MG63 (cell line): Measurements from ENCODE around the gene VPS13D. TPM values are rescaled to one million over a fixed set of nuclear protein-coding genes. Genes with fewer than 3 reads are reported as not detected.

Experiments
- DNase-seq: peaks from one replicate; pipeline ENCODE4 v3.0.0-alpha.2; 2020
- H3K27me3 ChIP-seq: fragments of 250-450 bp; sonication (Bioruptor Pico); 2 replicates; pipeline ENCODE4 v1.5.1; 2020; ENCODE audit warnings: mild to moderate bottlenecking, moderate library complexity
- H3K36me3 ChIP-seq: fragments of 250-450 bp; sonication (Bioruptor Pico); 2 replicates; pipeline ENCODE4 v1.5.1; 2020; ENCODE audit warnings: mild to moderate bottlenecking, moderate library complexity
- H3K4me3 ChIP-seq: fragments of 250-450 bp; sonication (Bioruptor Pico); 2 replicates; pipeline ENCODE4 v1.5.1; 2020; ENCODE audit warnings: mild to moderate bottlenecking, moderate library complexity
- H3K9me3 ChIP-seq: fragments of 250-450 bp; sonication (Bioruptor Pico); 2 replicates; pipeline ENCODE4 v1.5.1; 2020; ENCODE audit warnings: mild to moderate bottlenecking, moderate library complexity
- total RNA-seq: library from RNA; depleted of rRNA; stranded (reverse); fragments of >200 nt; shearing (Covaris generic); gene quantifications from 2 replicates; pipeline ENCODE4 v1.2.3, GENCODE V29; 2014; ENCODE audit warnings: low replicate concordance

Gene VPS13D
- total RNA-seq, 1 experiment from 2014 or later: 12.1 TPM

DNA sequence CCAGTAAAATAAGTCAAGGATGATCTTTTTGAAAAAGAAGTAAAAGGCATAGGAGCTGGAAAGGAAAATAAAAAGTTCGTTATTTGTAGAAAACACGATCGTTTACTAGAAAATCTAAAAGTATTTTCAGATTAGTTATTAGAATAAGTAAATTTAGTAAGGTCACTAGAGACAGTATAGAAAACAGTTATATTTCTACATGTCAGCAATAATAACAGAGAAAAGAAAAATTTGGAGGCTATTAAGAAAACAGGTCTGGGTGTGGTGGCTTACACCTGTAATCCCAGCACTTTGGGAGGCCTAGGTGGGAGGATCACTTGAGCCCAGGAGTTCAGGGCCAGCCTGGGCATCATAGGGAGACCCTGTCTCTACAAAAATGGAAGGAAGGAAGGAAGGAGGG lies 181.3 kb downstream of the VPS13D start:
- DNase-seq: no peak
- H3K36me3 ChIP-seq: peaks cover 42% of the 10 kb centered on the region
- no peak overlapping the region for H3K4me3 ChIP-seq
- H3K27me3 ChIP-seq: no peaks in the 10 kb centered on the region
- H3K9me3 ChIP-seq: peaks cover 9% of the 10 kb centered on the region

- no peak for DNase-seq
- Histone ChIP-seq H3K36me3 (peaks cover 42% of the 10 kb centered on the region), H3K27me3 (no peaks in the 10 kb centered on the region), H3K9me3 (peaks cover 9% of the 10 kb centered on the region), H3K4me3 (no peak overlapping the region)
Measured at GRCh38 chr1:12411747-12412146, 181.9 kb downstream of the VPS13D start.

DNA sequence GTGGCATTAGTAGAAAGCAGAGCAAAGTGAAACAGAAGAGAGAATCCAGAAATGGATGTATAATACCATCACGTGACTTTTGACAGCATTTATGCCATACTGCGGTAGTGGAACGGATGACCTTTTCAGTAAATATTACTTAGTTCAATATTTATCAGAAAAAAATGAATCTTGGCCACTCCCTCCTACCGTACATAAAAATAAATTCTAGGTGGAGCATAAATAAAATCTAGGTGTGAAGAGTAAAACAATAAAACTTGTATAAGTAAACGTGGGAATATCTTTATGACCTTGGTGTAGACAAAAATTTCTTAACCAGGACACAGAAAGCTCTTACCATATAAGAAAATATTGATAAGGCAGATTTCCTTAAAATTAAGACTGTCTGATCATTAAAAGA lies 182.6 kb downstream of the VPS13D start:
- no peaks in the 10 kb centered on the region for H3K27me3 ChIP-seq
- DNase-seq: no peak
- H3K9me3 ChIP-seq: peaks cover 9% of the 10 kb centered on the region
- H3K4me3 ChIP-seq: no peak overlapping the region
- H3K36me3 ChIP-seq: peaks cover 42% of the 10 kb centered on the region

DNA sequence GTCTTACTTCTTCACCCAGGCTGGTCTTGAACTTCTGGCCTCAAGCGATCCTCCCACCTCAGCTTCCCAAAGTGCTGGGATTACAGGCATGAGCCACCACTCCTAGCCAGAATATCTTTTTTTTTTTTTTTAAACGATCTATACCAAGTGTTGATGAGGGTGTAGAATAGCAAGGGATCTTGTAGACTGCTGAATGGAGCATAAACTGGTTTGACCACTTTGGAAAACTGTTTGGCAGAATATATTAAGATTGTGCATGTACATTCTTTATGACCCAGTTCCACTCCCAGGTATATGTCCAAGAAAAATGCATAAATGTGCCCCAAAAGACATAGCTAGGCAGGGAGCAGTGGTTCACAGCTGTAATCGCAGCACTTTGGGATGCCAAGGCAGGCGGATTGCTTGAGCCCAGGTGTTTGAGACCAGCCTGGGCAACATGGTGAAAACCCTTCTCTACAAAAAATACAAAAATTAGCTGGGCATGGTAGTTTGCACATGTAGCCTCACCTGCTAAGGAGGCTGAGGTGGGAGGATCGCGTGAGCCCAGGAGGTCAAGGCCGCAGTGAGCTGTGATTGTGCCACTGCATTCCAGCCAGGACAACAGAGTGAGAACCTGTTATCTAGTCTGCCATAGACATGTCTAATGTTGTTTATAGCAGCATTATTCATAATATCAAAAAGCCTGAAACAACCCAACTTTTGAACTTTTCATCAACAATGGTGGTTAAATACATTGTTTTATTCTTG lies 184.0 kb downstream of the VPS13D start:
- peaks cover 9% of the 10 kb centered on the region for H3K9me3 ChIP-seq
- H3K27me3 ChIP-seq: no peaks in the 10 kb centered on the region
- no peak for DNase-seq
- no peak overlapping the region for H3K4me3 ChIP-seq
- H3K36me3 ChIP-seq: peaks cover 33% of the 10 kb centered on the region

- H3K9me3 ChIP-seq: peaks cover 9% of the 10 kb centered on the region
- H3K36me3 ChIP-seq: peaks cover 29% of the 10 kb centered on the region
- no peak overlapping the region for H3K4me3 ChIP-seq
- H3K27me3 ChIP-seq: no peaks in the 10 kb centered on the region
- no peak for DNase-seq
Measured at GRCh38 chr1:12414444-12415018, 184.7 kb downstream of the VPS13D start.

GRCh38 chr1:12415038-12415466 lies 185.2 kb downstream of the VPS13D start:
- Histone ChIP-seq H3K36me3 (peaks cover 24% of the 10 kb centered on the region), H3K4me3 (no peak overlapping the region), H3K9me3 (peaks cover 5% of the 10 kb centered on the region), H3K27me3 (no peaks in the 10 kb centered on the region)
- DNase-seq: no peak

- H3K36me3 ChIP-seq: peaks cover 17% of the 10 kb centered on the region
- no peaks in the 10 kb centered on the region for H3K27me3 ChIP-seq
- H3K4me3 ChIP-seq: no peak overlapping the region
- no peaks in the 10 kb centered on the region for H3K9me3 ChIP-seq
- DNase-seq: no peak
Measured at GRCh38 chr1:12416101-12416500, 186.3 kb downstream of the VPS13D start.

DNA sequence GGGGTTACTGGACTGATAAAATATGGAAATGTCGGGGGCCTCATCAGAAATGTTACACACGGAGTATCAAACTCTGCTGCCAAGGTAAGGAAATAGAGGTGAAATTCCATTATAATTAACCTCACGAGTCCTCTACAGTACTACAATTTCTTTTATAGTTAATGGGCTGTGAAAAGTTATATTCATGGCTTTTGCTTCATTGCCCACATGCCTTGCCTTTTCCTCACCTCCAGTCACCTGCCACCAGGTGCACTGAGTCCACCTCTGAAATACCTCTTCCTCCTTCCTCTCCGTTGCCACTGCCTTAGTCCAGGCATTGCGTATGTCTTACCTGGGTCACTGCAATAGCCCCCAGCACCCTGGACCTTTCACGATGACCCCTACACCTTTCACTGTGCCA lies 186.9 kb downstream of the VPS13D start:
- no peak for DNase-seq
- Histone ChIP-seq H3K36me3 (peaks cover 15% of the 10 kb centered on the region), H3K27me3 (no peaks in the 10 kb centered on the region), H3K9me3 (no peaks in the 10 kb centered on the region), H3K4me3 (no peak overlapping the region)

- no peak for DNase-seq
- Histone ChIP-seq H3K36me3 (peaks cover 8% of the 10 kb centered on the region), H3K27me3 (no peaks in the 10 kb centered on the region), H3K9me3 (no peaks in the 10 kb centered on the region), H3K4me3 (no peak overlapping the region)
Measured at GRCh38 chr1:12417389-12417788, 187.6 kb downstream of the VPS13D start.

- Histone ChIP-seq H3K4me3 (no peak overlapping the region), H3K27me3 (no peaks in the 10 kb centered on the region), H3K36me3 (peaks cover 8% of the 10 kb centered on the region; the same call in 1 of the 2 replicates), H3K9me3 (no peaks in the 10 kb centered on the region)
- DNase-seq: no peak
Measured at GRCh38 chr1:12420171-12420570, 190.3 kb downstream of the VPS13D start.

DNA sequence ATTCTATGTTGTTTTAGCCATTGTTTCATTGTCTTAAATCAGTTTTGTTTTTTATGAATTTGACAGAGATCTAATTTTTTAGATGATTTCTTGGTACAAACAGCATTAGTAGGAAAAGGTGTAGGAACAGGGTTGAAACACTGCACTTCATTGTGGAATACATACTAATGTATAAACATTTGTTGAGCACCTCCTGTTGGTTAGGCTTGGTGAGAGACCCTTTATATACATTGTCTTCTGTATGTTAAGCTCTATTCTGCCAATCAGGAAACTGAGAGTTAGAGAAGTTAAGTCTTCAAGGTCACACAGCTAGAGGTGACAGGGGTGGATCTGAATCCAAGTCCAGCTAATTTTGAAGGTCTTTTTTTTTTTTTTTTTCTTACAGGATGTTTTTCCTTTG lies 192.7 kb downstream of the VPS13D start:
- no peak overlapping the region for H3K4me3 ChIP-seq
- DNase-seq: no peak
- no peaks in the 10 kb centered on the region for H3K27me3 ChIP-seq
- no peaks in the 10 kb centered on the region for H3K9me3 ChIP-seq
- peaks cover 5% of the 10 kb centered on the region; the same call in 1 of the 2 replicates for H3K36me3 ChIP-seq

- Histone ChIP-seq H3K36me3 (peaks cover 5% of the 10 kb centered on the region), H3K9me3 (no peaks in the 10 kb centered on the region), H3K4me3 (no peak overlapping the region), H3K27me3 (no peaks in the 10 kb centered on the region)
- no peak for DNase-seq
Measured at GRCh38 chr1:12424087-12424529, 194.3 kb downstream of the VPS13D start.

DNA sequence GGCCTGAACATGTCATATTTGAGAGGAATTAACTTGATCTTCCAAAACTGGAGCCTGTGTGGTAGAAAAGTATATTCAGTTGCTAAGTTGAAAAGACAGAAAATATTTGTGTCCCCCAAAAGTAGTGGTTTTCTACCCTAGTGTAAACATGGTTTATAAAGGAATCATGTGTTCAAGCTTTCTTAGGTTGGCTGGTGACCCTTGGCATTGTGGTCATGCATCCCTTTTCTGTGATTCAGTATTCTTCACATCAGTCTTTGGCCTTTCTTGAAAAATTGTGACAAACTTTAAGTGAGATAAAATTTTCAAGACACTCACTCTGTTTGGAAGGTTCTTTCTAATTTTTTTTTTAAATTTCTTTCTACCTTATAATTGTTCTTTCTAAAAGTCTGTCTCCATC lies 195.0 kb downstream of the VPS13D start:
- Histone ChIP-seq H3K4me3 (no peak overlapping the region), H3K27me3 (no peaks in the 10 kb centered on the region), H3K36me3 (peaks cover 5% of the 10 kb centered on the region), H3K9me3 (no peaks in the 10 kb centered on the region)
- DNase-seq: no peak

- DNase-seq: peak; percentile 42
Measured at GRCh38 chr1:12426030-12426429, 196.2 kb downstream of the VPS13D start.

GRCh38 chr1:12428334-12428733 lies 198.5 kb downstream of the VPS13D start:
- H3K36me3 ChIP-seq: peaks cover 3% of the 10 kb centered on the region
- no peaks in the 10 kb centered on the region for H3K9me3 ChIP-seq
- H3K4me3 ChIP-seq: no peak overlapping the region
- no peak for DNase-seq
- H3K27me3 ChIP-seq: no peaks in the 10 kb centered on the region

More at GRCh38 chr1:12426030-12426429, 196.2 kb downstream of the VPS13D start:
- H3K4me3 ChIP-seq: no peak overlapping the region
- no peaks in the 10 kb centered on the region for H3K27me3 ChIP-seq
- no peaks in the 10 kb centered on the region for H3K9me3 ChIP-seq
- peaks cover 5% of the 10 kb centered on the region for H3K36me3 ChIP-seq

DNA sequence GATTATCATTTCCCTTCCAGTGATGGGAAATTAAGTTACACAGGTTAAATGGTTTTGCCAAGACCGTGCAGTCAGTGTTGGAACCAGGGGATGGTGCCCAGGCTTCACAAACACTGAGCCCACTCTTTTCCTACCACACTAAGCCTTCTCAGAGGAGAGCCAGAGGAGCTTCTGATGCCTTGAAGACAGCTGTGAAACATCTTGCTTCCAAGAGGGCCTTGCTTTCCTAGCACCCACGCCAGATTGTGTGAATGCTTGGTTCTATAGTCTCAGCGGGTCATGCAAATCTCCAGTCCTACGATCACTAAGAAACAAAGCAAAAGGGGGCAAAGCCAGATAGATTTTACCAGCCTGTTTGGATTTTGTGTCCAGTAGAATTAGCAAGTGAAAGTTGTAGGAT lies 200.7 kb downstream of the VPS13D start:
- H3K27me3 ChIP-seq: no peaks in the 10 kb centered on the region
- H3K36me3 ChIP-seq: peaks cover 8% of the 10 kb centered on the region
- DNase-seq: no peak
- H3K9me3 ChIP-seq: no peaks in the 10 kb centered on the region
- no peak overlapping the region for H3K4me3 ChIP-seq

GRCh38 chr1:12432897-12433296 lies 203.1 kb downstream of the VPS13D start:
- no peaks in the 10 kb centered on the region for H3K9me3 ChIP-seq
- peaks cover 12% of the 10 kb centered on the region for H3K36me3 ChIP-seq
- H3K4me3 ChIP-seq: no peak overlapping the region
- no peaks in the 10 kb centered on the region for H3K27me3 ChIP-seq
- no peak for DNase-seq
